Ramos (cell line): ENCODE results near the gene NECTIN2.
"Not testable (repeated sequence)": the region's sequence is repeated elsewhere in the genome, so short reads cannot be mapped to it uniquely, and the experiment has no call there.

Experiments used
- in situ Hi-C: fragments of 300-500 bp; cut with MboI; formaldehyde crosslinking; loops from one replicate; pipeline ENCODE4 v1.14.3; 2022; ENCODE audit warnings: low sequenced_read_pairs; ENCODE audit not compliant: unreplicated experiment

NECTIN2 gene

DNA sequence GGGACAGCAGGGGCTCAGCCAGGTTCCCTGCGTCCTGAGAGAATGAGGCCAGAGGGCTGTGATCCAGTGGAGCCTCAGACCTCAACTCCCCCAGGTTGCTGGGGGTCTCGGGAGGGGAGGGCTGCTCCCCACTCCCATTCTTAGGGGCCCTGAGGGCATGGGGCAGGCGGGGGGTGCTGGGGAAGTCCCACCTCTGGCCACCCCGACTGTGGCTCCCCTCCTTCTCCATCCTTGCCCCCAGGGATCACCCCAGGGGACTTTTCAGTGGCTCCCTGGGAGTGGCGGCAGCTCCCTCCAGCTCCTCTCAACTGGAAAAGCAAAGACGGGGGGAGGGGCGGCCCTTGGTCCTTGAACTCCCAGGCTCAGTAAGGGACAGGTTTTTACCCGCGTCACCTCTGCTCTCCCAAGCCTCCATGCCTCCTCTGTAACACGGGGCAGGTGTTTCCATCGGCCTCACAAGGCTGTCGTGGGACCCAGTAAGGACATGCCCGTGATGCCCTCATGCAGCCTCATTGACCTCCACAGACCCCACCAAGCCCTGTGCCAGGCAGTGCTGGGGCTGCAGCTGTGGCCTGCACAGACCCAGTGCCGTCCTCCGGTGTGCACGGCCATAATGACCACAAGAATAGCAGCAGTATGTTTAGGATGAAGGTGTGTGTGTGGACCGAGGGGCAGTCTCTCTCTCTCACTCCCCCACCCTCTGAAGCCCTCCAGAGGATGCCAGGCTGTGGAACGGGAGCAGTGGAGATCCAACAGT is 33.4 kb downstream of the NECTIN2 start:
- in situ Hi-C loops: no loop called here

DNA sequence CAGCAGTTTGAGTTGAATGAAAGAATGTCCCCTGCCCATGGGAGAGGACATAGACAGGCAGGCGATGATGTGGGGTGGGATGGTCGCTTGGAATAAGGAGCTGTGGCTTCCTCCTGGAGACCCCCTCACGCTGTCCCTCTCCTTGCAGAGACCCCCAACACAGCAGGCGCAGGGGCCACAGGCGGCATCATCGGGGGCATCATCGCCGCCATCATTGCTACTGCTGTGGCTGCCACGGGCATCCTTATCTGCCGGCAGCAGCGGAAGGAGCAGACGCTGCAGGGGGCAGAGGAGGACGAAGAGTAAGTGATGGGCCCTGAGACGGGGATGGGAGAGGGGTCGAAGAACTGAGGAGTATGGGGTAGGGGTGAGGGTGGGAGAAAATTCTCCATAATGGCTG is 36.0 kb downstream of the NECTIN2 start:
- in situ Hi-C loops: no loop called here

DNA sequence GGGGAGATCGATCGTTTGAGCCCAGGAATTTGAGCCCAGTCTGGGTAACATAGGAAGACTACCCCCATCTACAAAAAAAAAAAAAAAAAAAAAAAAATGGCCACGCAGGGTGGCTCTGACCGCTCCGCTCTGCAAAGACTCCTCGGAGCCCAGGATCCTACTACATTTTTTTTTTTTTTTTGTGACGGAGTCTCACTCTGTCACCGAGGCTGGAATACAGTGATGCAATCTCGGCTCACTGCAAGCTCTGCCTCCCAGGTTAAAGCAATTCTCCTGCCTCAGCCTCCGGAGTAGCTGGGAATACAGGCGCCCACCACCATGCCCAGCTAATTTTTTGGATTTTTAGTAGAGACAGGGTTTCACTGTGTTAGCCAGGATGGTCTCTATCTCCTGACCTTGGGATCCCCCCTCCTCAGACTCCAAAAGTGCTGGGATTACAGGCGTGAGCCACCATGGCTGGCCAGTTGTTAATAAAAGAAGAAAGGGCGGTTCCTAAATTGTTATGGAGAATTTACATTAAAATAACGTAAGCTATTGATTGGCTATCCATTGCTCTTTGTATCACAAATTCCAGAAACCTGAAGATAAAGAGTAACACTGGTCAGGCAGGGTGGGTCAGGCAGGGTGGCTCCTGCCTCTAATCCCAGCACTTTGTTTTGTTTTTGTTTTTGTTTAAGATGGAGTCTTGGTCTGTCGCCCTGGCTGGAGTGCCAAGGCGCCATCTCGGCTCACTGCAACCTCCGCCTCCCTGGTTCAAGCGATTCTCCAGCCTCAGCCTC is 36.7 kb downstream of the NECTIN2 start:
- in situ Hi-C loops: not testable (repeated sequence)

DNA sequence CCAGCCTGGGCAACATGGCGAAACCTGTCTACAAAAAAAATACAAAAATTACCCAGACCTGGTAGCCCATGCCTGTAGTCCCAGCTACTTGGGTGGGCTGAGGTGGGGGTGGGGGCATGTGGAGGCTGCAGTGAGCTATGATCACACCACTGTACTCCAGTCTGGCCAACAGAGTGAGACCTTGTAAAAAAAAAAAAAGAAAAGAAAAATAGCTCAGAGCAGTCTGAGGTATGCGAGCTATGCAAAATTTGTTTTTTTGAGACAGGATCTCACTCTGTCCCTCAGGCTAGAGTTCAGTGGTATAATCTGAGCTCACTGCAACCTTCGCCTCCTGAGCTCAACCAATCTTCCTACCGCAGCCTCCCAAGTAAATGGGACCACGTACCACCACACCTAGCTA is 37.8 kb downstream of the NECTIN2 start:
- in situ Hi-C loops: no loop called here

DNA sequence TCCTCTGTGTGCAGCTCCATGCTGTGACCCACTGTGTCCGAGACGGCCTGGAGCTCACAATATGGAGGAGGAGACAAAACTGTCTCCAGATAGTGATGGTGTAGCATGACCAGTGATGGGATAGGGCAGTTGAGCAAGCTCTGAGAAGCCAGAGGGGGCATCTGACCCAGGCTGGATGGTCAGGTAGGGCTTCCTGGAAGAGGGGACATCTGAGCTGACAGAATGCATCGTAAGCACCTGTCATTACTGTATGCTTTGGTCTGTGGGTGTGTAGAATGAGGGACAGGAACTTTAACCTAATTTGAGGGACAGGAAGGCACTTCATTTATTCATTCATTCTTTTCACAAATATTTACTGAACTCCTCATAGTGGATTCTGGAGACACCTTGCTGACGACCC is 38.5 kb downstream of the NECTIN2 start:
- in situ Hi-C loops: no loop called here

DNA sequence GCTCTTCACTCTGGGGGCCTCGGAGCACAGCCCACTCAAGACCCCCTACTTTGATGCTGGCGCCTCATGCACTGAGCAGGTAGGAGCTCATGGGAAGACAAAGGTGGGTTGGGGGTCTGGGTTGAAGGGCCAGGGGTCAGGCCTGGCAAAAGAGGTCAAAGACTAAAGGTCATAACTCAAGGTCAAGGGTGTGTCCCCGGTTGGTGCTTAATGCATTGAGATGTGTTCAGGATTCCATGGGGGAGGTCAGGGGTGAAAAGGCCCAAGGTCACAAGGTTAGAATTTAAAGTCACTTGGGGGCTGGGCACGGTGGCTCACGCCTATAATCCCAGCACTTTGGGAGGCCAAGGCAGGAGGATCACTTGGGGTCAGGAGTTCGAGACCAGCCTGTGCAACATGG is 40.0 kb downstream of the NECTIN2 start:
- in situ Hi-C loops: no loop called here

DNA sequence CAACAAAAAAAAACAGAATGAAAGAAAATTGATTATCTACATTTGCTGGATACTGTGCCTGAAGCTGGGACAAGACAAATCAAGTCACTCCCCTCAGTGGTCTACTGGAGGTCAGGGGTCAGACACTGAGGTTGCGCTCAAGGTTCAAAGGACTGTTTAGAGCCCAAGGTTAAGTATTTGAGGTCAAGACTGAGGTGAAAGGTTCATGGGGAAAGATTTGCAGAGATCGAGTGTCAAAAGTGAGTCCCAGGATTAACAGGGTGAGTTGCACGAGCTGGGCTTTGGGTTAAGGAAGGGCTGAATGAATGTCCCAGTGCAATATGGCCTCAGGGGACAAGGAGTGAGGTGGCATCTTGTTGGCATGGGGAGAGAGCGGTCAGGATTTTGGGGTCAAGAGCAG is 41.6 kb downstream of the NECTIN2 start:
- in situ Hi-C loops: no loop called here

DNA sequence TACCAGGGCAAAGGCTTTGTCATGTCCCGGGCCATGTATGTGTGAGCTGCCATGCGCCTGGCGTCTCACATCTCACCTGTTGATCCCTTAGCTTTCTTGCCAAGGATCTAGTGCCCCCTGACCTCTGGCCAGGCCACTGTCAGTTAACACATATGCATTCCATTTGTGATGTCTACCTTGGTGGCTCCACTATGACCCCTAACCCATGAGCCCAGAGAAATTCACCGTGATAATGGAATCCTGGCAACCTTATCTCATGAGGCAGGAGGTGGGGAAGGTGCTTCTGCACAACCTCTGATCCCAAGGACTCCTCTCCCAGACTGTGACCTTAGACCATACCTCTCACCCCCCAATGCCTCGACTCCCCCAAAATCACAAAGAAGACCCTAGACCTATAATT is 42.2 kb downstream of the NECTIN2 start:
- in situ Hi-C loops: not testable (repeated sequence)

DNA sequence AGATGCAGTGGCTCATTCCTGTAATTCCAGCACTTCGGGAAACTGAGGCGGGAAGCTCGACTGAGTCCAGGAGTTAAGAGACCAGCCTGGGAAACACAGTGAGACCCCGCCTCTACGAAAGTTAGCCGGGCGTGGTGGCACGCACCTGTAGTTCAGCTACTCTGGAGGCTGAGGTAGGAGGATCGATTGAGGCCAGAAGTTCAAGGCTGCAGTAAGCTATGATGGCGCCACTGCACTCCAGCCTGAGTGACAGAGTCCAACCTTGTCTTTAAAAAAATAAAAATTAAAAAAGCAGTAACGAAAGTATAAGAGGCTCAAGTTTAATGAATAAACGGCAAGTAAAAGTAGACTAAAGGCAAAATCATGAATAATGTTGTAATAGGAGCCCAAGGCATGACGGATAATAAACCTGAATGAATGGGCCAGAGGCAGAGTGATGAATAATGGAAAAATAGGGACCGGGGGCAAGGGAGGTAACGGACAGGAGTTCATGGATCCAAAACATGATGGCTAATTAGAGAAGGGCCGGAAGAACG is 43.8 kb downstream of the NECTIN2 start:
- in situ Hi-C loops: no loop called here

DNA sequence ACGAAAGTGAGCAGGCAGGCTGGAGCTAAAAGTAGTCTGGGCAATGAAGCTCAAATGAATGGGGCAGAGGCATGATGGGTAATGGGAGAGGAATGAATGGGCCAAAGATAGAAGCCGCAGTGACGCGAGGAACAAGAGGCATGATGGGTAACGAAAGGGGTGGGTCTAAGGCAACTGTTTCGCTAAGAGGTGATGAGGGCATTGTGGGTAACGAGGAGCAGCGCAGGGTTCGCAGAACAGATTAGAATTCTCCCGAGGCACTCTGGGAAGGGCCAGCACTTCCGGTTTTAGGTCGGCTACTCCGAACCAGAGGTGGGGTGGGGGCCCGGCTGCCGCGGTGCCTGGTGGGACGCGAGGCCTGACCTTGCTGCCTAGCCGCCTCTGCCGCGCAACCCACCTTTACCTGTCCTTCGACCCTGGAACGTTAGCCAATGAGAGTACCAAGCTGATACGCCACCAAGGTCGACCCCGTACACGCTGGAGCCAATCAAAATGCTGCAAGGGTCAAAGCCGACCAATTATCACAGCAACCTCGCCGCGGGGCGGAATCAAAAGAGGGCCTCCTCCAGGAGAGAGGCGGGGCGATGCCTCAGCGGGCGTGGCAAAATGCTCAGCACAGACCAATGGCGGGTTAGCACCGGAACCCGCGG is 44.4 kb downstream of the NECTIN2 start:
- in situ Hi-C loops: no loop called here

DNA sequence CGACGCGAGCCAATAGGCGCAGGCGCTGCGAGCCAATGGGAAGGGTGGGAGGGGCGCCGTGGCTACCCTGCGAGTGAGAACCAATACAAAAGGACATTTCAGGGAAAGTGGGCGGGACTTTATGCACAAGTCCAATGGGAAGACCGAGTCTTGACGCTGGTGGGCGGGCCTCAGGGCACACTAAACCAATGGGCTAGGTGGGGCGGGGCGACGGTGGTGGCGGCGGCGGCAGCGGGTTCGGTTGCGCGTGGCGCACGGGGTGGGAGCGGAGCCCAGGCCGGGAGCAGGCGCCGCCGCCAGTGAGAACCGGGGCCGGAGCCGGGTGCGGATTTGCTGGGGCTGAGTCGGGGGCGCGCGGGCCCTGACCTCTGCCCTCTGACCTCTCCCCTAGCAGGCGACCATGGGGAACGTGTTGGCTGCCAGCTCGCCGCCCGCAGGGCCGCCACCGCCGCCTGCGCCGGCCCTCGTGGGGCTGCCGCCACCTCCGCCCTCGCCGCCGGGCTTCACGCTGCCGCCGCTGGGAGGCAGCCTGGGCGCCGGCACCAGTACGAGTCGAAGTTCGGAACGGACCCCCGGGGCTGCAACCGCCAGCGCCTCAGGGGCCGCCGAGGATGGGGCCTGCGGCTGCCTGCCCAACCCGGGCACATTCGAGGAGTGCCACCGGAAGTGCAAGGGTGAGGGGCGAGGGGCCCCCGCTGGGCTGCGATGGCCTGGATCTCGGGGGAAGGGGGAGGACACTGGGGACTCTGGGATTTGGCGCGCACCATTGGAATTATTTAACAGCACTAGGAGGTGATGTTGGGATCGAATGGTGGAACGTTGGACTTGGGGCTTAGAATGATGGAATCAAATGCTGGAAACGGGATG is 45.2 kb downstream of the NECTIN2 start, which contains the start of gene TOMM40:
Gene TOMM40 (plus strand): TSS at position 239 of the 867 bp plus-strand sequence. CDS start 162 bp downstream, at position 401.
- in situ Hi-C loops: no loop called here

DNA sequence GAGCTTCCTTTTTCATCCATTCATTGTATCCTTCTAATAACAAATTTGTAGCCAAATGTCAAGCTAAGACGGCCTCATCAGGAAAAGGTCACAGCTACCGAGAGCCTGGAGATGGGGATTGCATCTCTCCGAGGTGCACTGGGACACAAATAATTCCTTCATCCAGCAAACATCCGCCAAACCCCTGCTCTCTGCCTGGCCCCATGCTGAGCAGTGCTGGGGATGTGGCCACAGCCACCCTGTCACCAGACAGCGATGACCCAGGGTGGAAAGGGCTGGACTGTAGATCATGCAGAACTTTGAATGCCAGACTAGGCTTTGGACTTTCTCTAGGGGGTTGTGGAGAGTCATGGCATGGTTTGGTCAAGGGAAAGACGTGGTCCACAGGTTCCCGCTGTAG is 46.8 kb downstream of the NECTIN2 start:
- in situ Hi-C loops: no loop called here

DNA sequence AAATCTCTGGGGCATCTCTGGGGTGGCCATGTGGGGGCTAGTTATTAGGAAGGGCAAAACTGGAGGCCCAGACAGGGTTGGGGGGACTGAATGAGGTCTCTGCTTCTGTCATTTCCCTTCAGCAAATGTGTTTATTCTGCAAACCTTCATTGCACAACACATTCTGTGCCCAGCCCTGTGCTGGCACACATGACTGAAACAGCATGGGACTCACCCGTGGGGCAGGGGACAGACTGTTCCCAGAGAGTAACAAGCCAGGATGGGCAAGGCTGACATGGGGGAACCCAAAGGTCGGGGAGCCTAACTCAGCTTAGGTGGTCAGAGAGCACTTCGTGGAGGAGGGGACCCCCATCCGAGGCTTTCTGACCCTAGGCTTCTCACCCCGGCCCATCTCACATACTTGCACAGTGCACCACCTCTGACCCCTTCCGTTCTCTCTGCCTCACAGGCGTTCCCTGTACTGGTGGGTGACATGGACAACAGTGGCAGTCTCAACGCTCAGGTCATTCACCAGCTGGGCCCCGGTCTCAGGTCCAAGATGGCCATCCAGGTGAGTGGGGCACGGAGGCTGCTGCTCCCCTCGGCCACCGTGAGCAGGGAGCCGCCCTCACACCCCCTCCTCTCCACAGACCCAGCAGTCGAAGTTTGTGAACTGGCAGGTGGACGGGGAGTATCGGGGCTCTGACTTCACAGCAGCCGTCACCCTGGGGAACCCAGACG is 47.4 kb downstream of the NECTIN2 start:
- in situ Hi-C loops: no loop called here

DNA sequence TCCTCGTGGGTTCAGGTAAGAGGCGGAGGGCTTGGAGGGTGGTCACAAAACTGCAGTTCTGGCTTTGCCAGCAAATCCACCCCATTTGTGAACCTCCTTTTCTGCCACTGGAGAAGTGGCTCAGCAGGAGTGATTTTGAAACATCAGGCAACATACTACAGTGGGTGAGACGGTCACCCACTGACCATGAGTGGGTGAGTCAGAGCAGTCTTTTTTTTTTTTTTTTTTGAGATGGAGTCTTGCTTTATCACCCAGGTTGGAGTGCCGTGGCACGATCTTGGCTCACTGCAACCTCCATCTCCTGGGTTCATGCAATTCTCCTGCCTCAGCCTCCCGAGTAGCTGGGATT is 47.9 kb downstream of the NECTIN2 start:
- in situ Hi-C loops: no loop called here

DNA sequence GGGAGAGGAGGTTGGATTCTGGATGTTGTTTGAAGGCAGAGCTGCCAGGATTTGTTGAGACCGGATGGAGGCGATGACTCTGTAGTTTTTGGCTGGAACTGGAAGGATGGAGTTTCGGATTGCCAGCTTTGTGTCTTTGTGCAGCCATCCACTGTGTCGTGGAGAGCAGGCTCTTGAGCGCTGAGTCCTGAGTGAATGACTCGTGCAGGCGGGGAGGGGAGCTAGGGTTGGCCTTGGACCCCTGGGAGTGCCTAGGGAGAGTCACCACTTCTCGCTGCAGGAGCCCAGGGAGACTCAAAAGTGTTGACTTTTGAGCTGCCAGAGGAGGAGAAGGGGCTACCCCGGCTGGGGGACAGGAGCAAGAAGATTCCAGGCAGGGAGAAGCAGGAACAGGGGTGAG is 48.8 kb downstream of the NECTIN2 start:
- in situ Hi-C loops: no loop called here

DNA sequence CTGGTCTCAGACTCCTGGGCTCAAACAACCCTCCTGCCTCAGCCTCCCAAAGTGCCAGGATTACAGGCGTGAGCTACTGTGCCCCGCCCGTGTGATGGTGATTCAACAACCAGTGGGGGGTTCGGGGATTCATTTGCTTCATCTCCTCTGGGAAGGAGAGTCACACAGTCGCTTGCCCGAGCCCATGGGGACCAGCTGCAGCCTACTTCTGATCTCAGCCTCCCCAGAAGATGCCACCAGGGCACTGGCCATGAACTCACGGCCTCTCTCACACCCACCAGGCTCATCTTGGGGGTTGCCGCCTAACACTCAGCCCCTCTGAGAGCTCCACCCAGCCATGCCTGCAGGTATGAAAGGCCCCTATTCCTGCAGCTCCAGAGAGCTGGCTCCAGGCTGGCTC is 51.7 kb downstream of the NECTIN2 start:
- in situ Hi-C loops: no loop called here

DNA sequence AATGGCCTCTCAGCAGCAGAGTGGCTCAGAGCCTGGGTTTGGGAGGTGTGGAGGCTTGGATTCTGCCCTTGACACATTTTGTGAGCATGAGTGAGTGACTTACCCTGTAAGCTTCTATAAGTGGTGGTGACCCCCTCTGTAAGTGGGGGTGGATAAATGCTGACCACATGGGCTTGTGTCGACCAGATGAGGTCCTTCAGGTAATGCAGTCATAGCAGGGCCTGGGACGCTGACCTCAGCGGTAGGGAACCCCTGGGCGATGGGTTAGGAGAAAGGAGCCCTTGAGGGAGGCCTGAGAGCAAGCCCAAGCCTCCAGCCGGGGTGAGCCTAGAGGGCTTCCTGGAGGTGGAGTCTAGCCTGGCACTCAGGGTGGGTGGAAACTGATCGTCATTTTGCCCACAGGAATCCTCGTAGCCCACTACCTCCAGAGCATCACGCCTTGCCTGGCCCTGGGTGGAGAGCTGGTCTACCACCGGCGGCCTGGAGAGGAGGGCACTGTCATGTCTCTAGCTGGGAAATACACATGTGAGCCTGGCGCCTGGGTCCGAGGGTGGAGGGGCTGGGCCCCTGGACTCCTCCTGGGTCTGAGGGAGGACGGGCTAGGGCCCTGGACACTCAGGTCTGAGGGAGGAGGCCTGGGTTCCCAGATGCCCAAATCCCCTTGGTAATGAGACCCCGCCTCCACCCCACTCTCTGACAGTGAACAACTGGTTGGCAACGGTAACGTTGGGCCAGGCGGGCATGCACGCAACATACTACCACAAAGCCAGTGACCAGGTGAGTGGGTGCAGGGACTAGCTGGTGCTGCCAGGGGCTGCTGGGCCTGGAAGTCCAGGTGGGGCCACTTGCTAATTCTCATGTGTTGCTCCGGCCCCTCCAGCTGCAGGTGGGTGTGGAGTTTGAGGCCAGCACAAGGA is 54.5 kb downstream of the NECTIN2 start:
- in situ Hi-C loops: loop anchor here (10.0 kb wide), 2 partner anchors 154 to 284 kb away; no protein-coding TSS in a partner anchor

DNA sequence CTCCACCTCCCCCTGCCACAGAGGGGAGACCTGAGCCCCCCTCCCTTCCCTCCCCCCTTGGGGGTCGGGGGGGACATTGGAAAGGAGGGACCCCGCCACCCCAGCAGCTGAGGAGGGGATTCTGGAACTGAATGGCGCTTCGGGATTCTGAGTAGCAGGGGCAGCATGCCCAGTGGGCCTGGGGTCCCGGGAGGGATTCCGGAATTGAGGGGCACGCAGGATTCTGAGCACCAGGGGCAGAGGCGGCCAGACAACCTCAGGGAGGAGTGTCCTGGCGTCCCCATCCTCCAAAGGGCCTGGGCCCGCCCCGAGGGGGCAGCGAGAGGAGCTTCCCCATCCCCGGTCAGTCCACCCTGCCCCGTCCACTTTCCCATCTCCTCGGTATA is 57.1 kb downstream of the NECTIN2 start:
- in situ Hi-C loops: loop anchor here (10.0 kb wide), 2 partner anchors 152 to 282 kb away; no protein-coding TSS in a partner anchor
